Sigmoid colon (tissue), 7 donors: Measurements from ENCODE around the gene SHANK1. TPM values are rescaled to one million over a fixed set of nuclear protein-coding genes. Genes with fewer than 3 reads are reported as not detected.

ENCODE experiments used
- DNase-seq: peaks from one replicate; pipeline ENCODE4 v3.0.0-alpha.2; 2019
- H3K27ac ChIP-seq, 4 donors: fragments of 200-600 bp; sonication (generic); one replicate each; pipeline ENCODE4 v1.5.1; 2016 to 2019; ENCODE audit warnings: mild to moderate bottlenecking in 1 of 4
- H3K27me3 ChIP-seq, 3 donors: fragments of 200-600 bp; sonication (generic); one replicate each; pipeline ENCODE4 v1.5.1; 2019; ENCODE audit warnings: mild to moderate bottlenecking in 1 of 3
- H3K36me3 ChIP-seq, 4 donors: fragments of 200-600 bp; sonication (generic); one replicate each; pipeline ENCODE4 v1.5.1; 2016 to 2019
- H3K4me1 ChIP-seq, 4 donors: fragments of 200-600 bp; sonication (generic); one replicate each; pipeline ENCODE4 v1.5.1; 2017 to 2019
- H3K4me3 ChIP-seq, 4 donors: fragments of 200-600 bp; sonication (generic); one replicate each; pipeline ENCODE4 v1.5.1; 2017 to 2019; ENCODE audit warnings: mild to moderate bottlenecking in 2 of 4, moderate library complexity in 1 of 4
- H3K9me3 ChIP-seq, 4 donors: fragments of 200-600 bp in 3 of 4; sonication (generic) in 3 of 4; one replicate each; pipeline versions ENCODE4 v1.5.1 to v1.6.1; 2013 to 2019
- EP300 ChIP-seq, 4 donors: sonication (generic); formaldehyde crosslinking; IDR thresholded peaks; one replicate each; pipeline ENCODE4 v1.6.1; 2017; ENCODE audit warnings: antibody characterized with exemption in 4 of 4
- POLR2A ChIP-seq, 2 donors: fragments of 450-650 bp; IDR thresholded peaks; one replicate each; pipeline ENCODE4 v1.6.1; 2016; ENCODE audit warnings: antibody characterized with exemption in 2 of 2, mild to moderate bottlenecking in 2 of 2, moderate library complexity in 2 of 2
- POLR2AphosphoS5 ChIP-seq, 4 donors: sonication (generic); formaldehyde crosslinking; IDR thresholded peaks; one replicate each; pipeline ENCODE4 v1.6.1; 2017; ENCODE audit warnings: antibody characterized with exemption in 4 of 4
- WGBS, 2 donors: extraction: QIAGEN DNeasy Blood & Tissue Kit; methylation state at CpG; one replicate each; pipeline ENCODE4 v1.1.7; 2013; 5-methylcytosine and 5-hydroxymethylcytosine counted together
- intact Hi-C: fragments of 100-400 bp; cut with DNase I; formaldehyde crosslinking; loops from one replicate; pipeline ENCODE4 v1.15.1; 2023
- polyA plus RNA-seq, 3 donors: library from polyadenylated mRNA; stranded (reverse); fragments of 200-250 nt; gene quantifications; one replicate each; pipeline ENCODE4 v1.2.3, GENCODE V29; 2013
- total RNA-seq, 4 donors: library from RNA; depleted of rRNA; stranded (reverse); fragments of >200 nt; gene quantifications; one replicate each; pipeline ENCODE4 v1.1.0, GENCODE V29; 2016
- TF ChIP-seq, protein P1 (sequence below), 4 experiments: fragments of 450-650 bp in 3 of 4; fragments of 200-600 bp in 1 of 4; IDR thresholded peaks; one replicate each; pipeline ENCODE4 v1.5.1; 2016 to 2019; ENCODE audit warnings: antibody characterized with exemption in 4 of 4, mild to moderate bottlenecking in 3 of 4, moderate library complexity in 2 of 4
- donor health status: healthy with polysubstance abuse.
- donor health status: Bipolar disorder and iron deficiency.
- donor health status: healthy.

Gene SHANK1
- total and polyA plus RNA-seq, 7 donors, result under 0.01 to 1.2 (median 0.19) TPM; not detected in 2

DNA sequence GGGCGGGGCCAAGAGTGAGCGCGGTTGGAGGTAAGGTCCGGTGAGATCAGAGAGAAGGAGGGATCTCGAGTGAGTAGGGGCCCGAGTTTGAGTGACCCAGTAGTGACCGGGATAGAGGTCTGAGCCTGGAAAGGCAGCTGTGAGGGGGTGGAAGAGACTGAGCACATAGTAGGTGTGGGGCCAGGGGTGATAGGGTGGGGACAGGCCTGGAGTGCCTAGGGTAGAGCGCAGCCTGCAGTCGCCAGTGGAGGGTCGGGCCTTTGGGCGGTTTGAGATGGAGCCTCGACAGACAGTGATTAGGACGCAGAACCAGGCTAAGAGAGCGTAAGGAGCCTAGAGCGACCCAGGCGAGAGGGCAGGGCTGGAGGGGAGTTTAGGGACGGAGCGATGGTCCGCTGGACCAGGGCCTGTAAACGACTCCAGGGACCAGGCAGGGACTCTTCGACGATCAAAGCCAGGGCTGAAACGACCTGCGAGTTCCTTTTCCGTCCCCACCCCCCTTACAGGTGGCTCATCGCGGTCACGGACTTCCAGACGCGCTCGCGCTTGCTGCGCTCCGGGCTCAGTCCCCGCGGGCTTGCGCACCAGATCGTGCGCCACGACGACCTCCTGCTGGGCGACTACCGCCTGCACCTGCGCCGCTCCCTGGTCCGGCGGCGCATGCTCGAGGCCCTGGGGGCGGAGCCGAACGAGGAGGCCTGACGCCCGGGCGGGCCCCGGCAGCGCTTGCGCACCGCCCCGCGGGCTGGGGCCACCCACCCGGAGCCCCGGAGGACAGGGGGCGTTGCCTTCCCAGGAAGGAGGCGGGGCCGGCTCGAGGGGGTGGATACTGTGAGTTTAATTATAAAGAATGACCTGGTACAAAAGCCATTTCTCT lies 60.9 kb downstream of the SHANK1 start:
- DNase-seq, result no peak
- H3K36me3 ChIP-seq, result no peaks in the 10 kb centered on the region
- H3K27ac ChIP-seq, result no peak overlapping the region
- H3K4me1 ChIP-seq, result peaks cover 0 to 19% (median 16%) of the 10 kb centered on the region in 4 donors
- H3K9me3 ChIP-seq, result peaks cover 0 to 12% (median 3%) of the 10 kb centered on the region in 4 donors
- no peak for TF ChIP-seq POLR2A (IDR thresholded peaks at IDR 0.05)
- peak in 1 of 4 donors; percentile 26 for TF ChIP-seq POLR2AphosphoS5 (IDR thresholded peaks at IDR 0.05)
- intact Hi-C loops, result no loop called here
- H3K27me3 ChIP-seq, result peaks cover 18 to 97% (median 73%) of the 10 kb centered on the region in 3 donors
- 3 to 19% methylated on average over 67 of the region's 67 CpGs for WGBS, 2 donors
- peak overlapping the region in 3 of 4 donors; percentile 2 to 31 (median 31) for H3K4me3 ChIP-seq

DNA sequence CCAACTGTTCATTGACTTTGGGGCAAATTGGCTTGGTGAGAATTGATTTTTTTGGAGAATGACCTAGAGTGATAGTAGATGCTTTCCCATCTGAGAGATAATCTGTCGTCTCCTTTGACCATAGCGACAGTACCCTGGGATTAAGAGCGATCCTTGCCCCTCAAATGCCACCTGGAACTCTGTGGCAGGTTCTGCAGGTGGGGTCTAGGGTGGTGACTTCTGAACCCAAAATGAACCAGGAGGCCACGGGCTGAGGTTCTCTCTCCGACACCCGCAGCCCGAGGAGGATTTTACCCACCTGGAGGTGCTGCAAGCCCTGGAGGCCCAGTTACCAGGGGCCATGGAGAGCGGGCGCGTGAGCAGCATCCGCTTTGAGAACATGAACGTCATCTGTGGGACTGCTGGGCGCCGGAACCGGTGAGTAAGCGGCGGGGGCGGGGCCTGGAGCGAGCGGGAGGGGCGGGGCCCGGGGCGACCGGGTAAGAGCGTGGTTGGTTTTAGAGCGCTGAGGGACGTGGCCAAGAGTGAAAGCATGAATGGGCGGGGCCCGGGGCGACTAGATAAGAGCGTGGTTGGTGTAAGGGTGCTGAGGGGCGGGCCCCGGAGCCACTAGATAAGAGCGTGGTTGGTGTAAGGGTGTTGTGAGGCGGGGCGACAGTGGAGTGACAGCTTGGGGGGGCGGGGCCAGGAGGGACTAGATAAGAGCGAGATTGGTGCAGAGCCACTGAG lies 61.7 kb downstream of the SHANK1 start:
- H3K4me1 ChIP-seq, result peaks cover 0 to 19% (median 16%) of the 10 kb centered on the region in 4 donors
- 5 to 11% methylated on average over 38 of the region's 38 CpGs for WGBS, 2 donors
- intact Hi-C loops, result no loop called here
- no peak overlapping the region for H3K27ac ChIP-seq
- H3K9me3 ChIP-seq, result peaks cover 0 to 12% (median 3%) of the 10 kb centered on the region in 4 donors
- peaks cover 18 to 96% (median 73%) of the 10 kb centered on the region in 3 donors for H3K27me3 ChIP-seq
- DNase-seq, result peak; percentile 90
- TF ChIP-seq POLR2A (IDR thresholded peaks at IDR 0.05) (no peak), EP300 (IDR thresholded peaks at IDR 0.05) (no peak), POLR2AphosphoS5 (IDR thresholded peaks at IDR 0.05) (peak in 1 of 4 donors; percentile 7)
- TF ChIP-seq, protein P1, sequence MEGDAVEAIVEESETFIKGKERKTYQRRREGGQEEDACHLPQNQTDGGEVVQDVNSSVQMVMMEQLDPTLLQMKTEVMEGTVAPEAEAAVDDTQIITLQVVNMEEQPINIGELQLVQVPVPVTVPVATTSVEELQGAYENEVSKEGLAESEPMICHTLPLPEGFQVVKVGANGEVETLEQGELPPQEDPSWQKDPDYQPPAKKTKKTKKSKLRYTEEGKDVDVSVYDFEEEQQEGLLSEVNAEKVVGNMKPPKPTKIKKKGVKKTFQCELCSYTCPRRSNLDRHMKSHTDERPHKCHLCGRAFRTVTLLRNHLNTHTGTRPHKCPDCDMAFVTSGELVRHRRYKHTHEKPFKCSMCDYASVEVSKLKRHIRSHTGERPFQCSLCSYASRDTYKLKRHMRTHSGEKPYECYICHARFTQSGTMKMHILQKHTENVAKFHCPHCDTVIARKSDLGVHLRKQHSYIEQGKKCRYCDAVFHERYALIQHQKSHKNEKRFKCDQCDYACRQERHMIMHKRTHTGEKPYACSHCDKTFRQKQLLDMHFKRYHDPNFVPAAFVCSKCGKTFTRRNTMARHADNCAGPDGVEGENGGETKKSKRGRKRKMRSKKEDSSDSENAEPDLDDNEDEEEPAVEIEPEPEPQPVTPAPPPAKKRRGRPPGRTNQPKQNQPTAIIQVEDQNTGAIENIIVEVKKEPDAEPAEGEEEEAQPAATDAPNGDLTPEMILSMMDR (IDR thresholded peaks at IDR 0.05), result no peak
- peak overlapping the region in 2 of 4 donors; percentile 31 for H3K4me3 ChIP-seq
- H3K36me3 ChIP-seq, result no peaks in the 10 kb centered on the region

DNA sequence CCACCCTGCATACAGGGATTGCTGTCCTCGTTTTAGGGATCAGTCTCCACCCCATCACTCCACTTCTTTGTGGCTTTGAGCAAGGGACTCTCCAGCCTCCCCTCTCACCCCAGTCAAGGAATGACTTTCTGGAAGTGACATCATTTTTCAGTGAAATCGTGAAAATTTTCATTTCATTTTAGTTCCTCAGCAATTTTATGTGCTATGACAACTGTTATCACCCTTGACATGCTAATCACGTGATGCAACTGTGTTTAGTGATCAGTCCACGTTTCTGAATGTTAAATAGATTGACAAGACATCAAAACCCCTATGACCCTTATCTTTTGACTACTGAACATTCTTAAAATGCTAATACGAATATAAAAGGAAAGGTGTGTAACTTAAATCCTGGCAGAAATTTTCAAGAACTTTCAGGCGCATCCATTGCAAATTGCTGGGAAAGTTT lies 62.4 kb downstream of the SHANK1 start:
- peaks cover 0 to 19% (median 16%) of the 10 kb centered on the region in 4 donors for H3K4me1 ChIP-seq
- H3K36me3 ChIP-seq, result no peaks in the 10 kb centered on the region
- intact Hi-C loops, result no loop called here
- H3K27ac ChIP-seq, result no peak overlapping the region
- peaks cover 0 to 12% (median 3%) of the 10 kb centered on the region in 4 donors for H3K9me3 ChIP-seq
- peaks cover 18 to 98% (median 67%) of the 10 kb centered on the region in 3 donors for H3K27me3 ChIP-seq
- WGBS, 2 donors, result 51 to 63% methylated on average over 6 of the region's 6 CpGs
- TF ChIP-seq POLR2AphosphoS5 (IDR thresholded peaks at IDR 0.05) (no peak), EP300 (IDR thresholded peaks at IDR 0.05) (no peak), POLR2A (IDR thresholded peaks at IDR 0.05) (no peak)
- TF ChIP-seq, protein P1 (IDR thresholded peaks at IDR 0.05), result no peak
- no peak overlapping the region for H3K4me3 ChIP-seq
- DNase-seq, result no peak

DNA sequence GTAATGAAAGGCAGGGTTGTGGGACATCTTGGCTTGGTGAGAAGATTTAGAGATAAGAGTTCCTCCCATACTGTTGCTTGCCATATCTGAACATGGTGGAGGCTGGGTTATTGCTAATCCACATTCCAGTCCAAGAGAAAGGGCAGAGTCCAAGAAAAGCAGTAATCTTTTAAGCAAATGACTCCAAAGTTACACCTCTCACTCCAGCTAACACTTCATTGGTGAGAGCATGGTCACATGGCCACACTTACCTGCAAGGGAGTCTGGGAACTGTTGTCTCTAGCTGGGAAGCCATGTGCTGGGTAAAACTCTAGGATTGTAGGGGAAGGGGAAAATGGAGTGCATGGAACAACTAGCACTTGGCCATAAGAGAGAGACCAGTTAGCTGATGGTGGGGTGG lies 64.7 kb downstream of the SHANK1 start:
- Histone ChIP-seq H3K4me1 (peaks cover 0 to 19% (median 16%) of the 10 kb centered on the region in 4 donors), H3K4me3 (no peak overlapping the region), H3K27ac (no peak overlapping the region), H3K27me3 (peaks cover 14 to 84% (median 47%) of the 10 kb centered on the region in 3 donors), H3K36me3 (no peaks in the 10 kb centered on the region), H3K9me3 (peaks cover 0 to 12% (median 3%) of the 10 kb centered on the region in 4 donors)
- DNase-seq, result no peak
- no peak for TF ChIP-seq POLR2AphosphoS5 (IDR thresholded peaks at IDR 0.05)
- no peak for TF ChIP-seq POLR2A (IDR thresholded peaks at IDR 0.05)
- TF ChIP-seq, protein P1 (IDR thresholded peaks at IDR 0.05), result no peak
- no peak for TF ChIP-seq EP300 (IDR thresholded peaks at IDR 0.05)
- intact Hi-C loops, result no loop called here

DNA sequence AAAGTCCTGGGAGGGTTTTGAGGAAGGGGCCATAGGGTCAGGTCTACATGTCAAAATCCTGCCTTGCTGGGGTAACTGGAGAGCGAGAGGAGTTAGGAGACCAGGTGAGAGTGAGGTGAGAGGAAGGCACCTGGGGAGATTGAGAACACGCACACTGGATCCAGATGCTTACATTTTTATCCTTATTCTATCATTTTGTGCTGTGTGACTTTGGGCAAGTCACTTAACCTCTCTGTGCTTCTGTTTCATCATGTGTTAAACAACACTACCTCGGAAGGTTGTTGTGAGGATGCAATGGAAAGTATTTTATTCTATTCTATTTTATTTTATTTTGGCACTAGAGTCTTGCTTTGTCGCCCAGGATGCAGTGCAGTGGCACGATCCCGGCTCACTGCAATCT lies 66.9 kb downstream of the SHANK1 start:
- no peak overlapping the region for H3K4me3 ChIP-seq
- WGBS, 2 donors, result 88 to 91% methylated on average over 6 of the region's 6 CpGs
- H3K4me1 ChIP-seq, result peaks cover 0 to 2% (median 0%) of the 10 kb centered on the region in 4 donors
- no peaks in the 10 kb centered on the region for H3K36me3 ChIP-seq
- peaks cover 0 to 12% (median 2%) of the 10 kb centered on the region in 4 donors for H3K9me3 ChIP-seq
- no peak overlapping the region for H3K27ac ChIP-seq
- DNase-seq, result no peak
- intact Hi-C loops, result no loop called here
- TF ChIP-seq POLR2AphosphoS5 (IDR thresholded peaks at IDR 0.05) (no peak), POLR2A (IDR thresholded peaks at IDR 0.05) (no peak)
- H3K27me3 ChIP-seq, result peaks cover 0 to 77% (median 25%) of the 10 kb centered on the region in 3 donors
